Osteoblast (primary cell): Measurements from ENCODE around the gene FSIP2. TPM values are rescaled to one million over a fixed set of nuclear protein-coding genes. Genes with fewer than 3 reads are reported as not detected.
A peak's percentile ranks its signal among the peaks of the same experiment; 100 is the strongest.

Source experiments
- DNase-seq: peaks from one replicate; pipeline ENCODE4 v3.0.0; 2011; ENCODE audit warnings: low spot score, mixed read lengths; ENCODE audit not compliant: insufficient read length; ENCODE audit errors: missing footprints
- H2AFZ ChIP-seq: 2 replicates; pipeline ENCODE4 v1.6.0; 2011; ENCODE audit warnings: mild to moderate bottlenecking, low read length
- H3K27ac ChIP-seq: 2 replicates; pipeline ENCODE4 v1.5.1; 2011; ENCODE audit warnings: mild to moderate bottlenecking, low read depth, low read length, moderate library complexity
- H3K27me3 ChIP-seq: 2 replicates; pipeline ENCODE4 v1.6.0; 2012; ENCODE audit warnings: mild to moderate bottlenecking, control low read depth, inconsistent platforms, low read length, moderate library complexity; ENCODE audit not compliant: insufficient read depth
- H3K36me3 ChIP-seq: 2 replicates; pipeline ENCODE4 v1.5.1; 2011; ENCODE audit warnings: mild to moderate bottlenecking, low read length, control low read depth, moderate library complexity; ENCODE audit not compliant: insufficient read depth
- H3K4me1 ChIP-seq: 2 replicates; pipeline ENCODE4 v1.5.1; 2011; ENCODE audit warnings: mild to moderate bottlenecking, low read length, control low read depth, moderate library complexity; ENCODE audit not compliant: insufficient read depth
- H3K4me2 ChIP-seq: 2 replicates; pipeline ENCODE4 v1.6.0; 2011; ENCODE audit warnings: mild to moderate bottlenecking, low read length; ENCODE audit not compliant: insufficient read depth
- H3K4me3 ChIP-seq: fragments of 200-600 bp; sonication (generic); 3 replicates; pipeline ENCODE4 v1.5.1; 2012; ENCODE audit warnings: mild to moderate bottlenecking, low read length, inconsistent platforms; ENCODE audit not compliant: insufficient read depth
- H3K79me2 ChIP-seq: 2 replicates; pipeline ENCODE4 v1.6.0; 2012; ENCODE audit warnings: mild to moderate bottlenecking, low read length, control low read depth, inconsistent platforms; ENCODE audit not compliant: insufficient read depth
- H3K9me3 ChIP-seq: 2 replicates; pipeline ENCODE4 v1.5.1; 2011; ENCODE audit warnings: low read depth, low read length, control low read depth
- H4K20me1 ChIP-seq: 2 replicates; pipeline ENCODE4 v1.6.0; 2012; ENCODE audit warnings: mild to moderate bottlenecking, low read length, control low read depth; ENCODE audit not compliant: insufficient read depth
- CTCF ChIP-seq: IDR thresholded peaks from 2 replicates; pipeline ENCODE4 v1.5.1; 2011; ENCODE audit warnings: mild to moderate bottlenecking, low read depth, low read length, moderate library complexity; ENCODE audit errors: extremely low read depth
- total RNA-seq: library from RNA; depleted of rRNA; stranded (reverse); fragments of >200 nt; gene quantifications from 2 replicates; pipeline ENCODE4 v1.2.3, GENCODE V29; 2012

FSIP2 gene
- under 0.01 TPM in 2 replicates for total RNA-seq

- H3K4me2 ChIP-seq = peak within 1 kb of the TSS; percentile 62
- H3K27me3 ChIP-seq = no peaks in the 10 kb centered on the region
- H3K79me2 ChIP-seq = no peaks in the 10 kb centered on the region
- peak within 1 kb of the TSS; percentile 66 for H3K4me3 ChIP-seq
- no peak within 1 kb of the TSS for H3K27ac ChIP-seq
- H2AFZ ChIP-seq = peak within 1 kb of the TSS; percentile 71
- TF ChIP-seq CTCF = peak; percentile 53
- peaks cover 4% of the 10 kb centered on the region for H3K4me1 ChIP-seq
- no peaks in the 10 kb centered on the region for H3K36me3 ChIP-seq
- H3K9me3 ChIP-seq = no peaks in the 10 kb centered on the region
- H4K20me1 ChIP-seq = no peaks in the 10 kb centered on the region
- DNase-seq = peak; percentile 91
Measured at GRCh38 chr2:185738679-185739472, at the start of gene FSIP2. Gene FSIP2, plus strand, starts transcription at chr2:185738804. Its CDS starts 91 bp downstream, at chr2:185738895.

GRCh38 chr2:185689906-185690539, 48.6 kb upstream of the FSIP2 start:
- Histone ChIP-seq H2AFZ (no peak overlapping the region), H4K20me1 (no peaks in the 10 kb centered on the region)

GRCh38 chr2:185695711-185696235, 42.8 kb upstream of the FSIP2 start:
- Histone ChIP-seq H3K79me2 (no peaks in the 10 kb centered on the region), H3K4me1 (no peaks in the 10 kb centered on the region), H3K27ac (no peak overlapping the region), H3K4me3 (no peak overlapping the region), H4K20me1 (no peaks in the 10 kb centered on the region), H3K9me3 (no peaks in the 10 kb centered on the region), H3K4me2 (no peak overlapping the region), H3K27me3 (no peaks in the 10 kb centered on the region), H2AFZ (no peak overlapping the region), H3K36me3 (no peaks in the 10 kb centered on the region)
- no peak for TF ChIP-seq CTCF
- DNase-seq = no peak

More at GRCh38 chr2:185689906-185690539, 48.6 kb upstream of the FSIP2 start:
- Histone ChIP-seq H3K27me3 (no peaks in the 10 kb centered on the region), H3K4me2 (no peak overlapping the region), H3K4me3 (no peak overlapping the region), H3K79me2 (no peaks in the 10 kb centered on the region), H3K4me1 (no peaks in the 10 kb centered on the region), H3K27ac (no peak overlapping the region), H3K36me3 (no peaks in the 10 kb centered on the region), H3K9me3 (no peaks in the 10 kb centered on the region)
- TF ChIP-seq CTCF = no peak
- no peak for DNase-seq

GRCh38 chr2:185700883-185701282, 37.7 kb upstream of the FSIP2 start:
- TF ChIP-seq CTCF = no peak
- no peaks in the 10 kb centered on the region for H4K20me1 ChIP-seq
- H3K27me3 ChIP-seq = no peaks in the 10 kb centered on the region
- no peak overlapping the region for H3K4me3 ChIP-seq
- H3K9me3 ChIP-seq = no peaks in the 10 kb centered on the region
- DNase-seq = no peak
- H2AFZ ChIP-seq = no peak overlapping the region
- H3K4me1 ChIP-seq = no peaks in the 10 kb centered on the region
- H3K79me2 ChIP-seq = no peaks in the 10 kb centered on the region
- no peak overlapping the region for H3K27ac ChIP-seq
- no peaks in the 10 kb centered on the region for H3K36me3 ChIP-seq
- H3K4me2 ChIP-seq = no peak overlapping the region
